Osteoblast (primary cell): ENCODE data around the gene FAM3A. TPM values are rescaled to one million over a fixed set of nuclear protein-coding genes. Genes with fewer than 3 reads are reported as not detected.
A peak's percentile ranks its signal among the peaks of the same experiment; 100 is the strongest.

Experiments
- DNase-seq: peaks from one replicate; pipeline ENCODE4 v3.0.0; 2011; ENCODE audit warnings: low spot score, mixed read lengths; ENCODE audit not compliant: insufficient read length; ENCODE audit errors: missing footprints
- H2AFZ ChIP-seq: 2 replicates; pipeline ENCODE4 v1.6.0; 2011; ENCODE audit warnings: mild to moderate bottlenecking, low read length
- H3K27ac ChIP-seq: 2 replicates; pipeline ENCODE4 v1.5.1; 2011; ENCODE audit warnings: mild to moderate bottlenecking, low read depth, low read length, moderate library complexity
- H3K27me3 ChIP-seq: 2 replicates; pipeline ENCODE4 v1.6.0; 2012; ENCODE audit warnings: mild to moderate bottlenecking, control low read depth, inconsistent platforms, low read length, moderate library complexity; ENCODE audit not compliant: insufficient read depth
- H3K36me3 ChIP-seq: 2 replicates; pipeline ENCODE4 v1.5.1; 2011; ENCODE audit warnings: mild to moderate bottlenecking, low read length, control low read depth, moderate library complexity; ENCODE audit not compliant: insufficient read depth
- H3K4me1 ChIP-seq: 2 replicates; pipeline ENCODE4 v1.5.1; 2011; ENCODE audit warnings: mild to moderate bottlenecking, low read length, control low read depth, moderate library complexity; ENCODE audit not compliant: insufficient read depth
- H3K4me2 ChIP-seq: 2 replicates; pipeline ENCODE4 v1.6.0; 2011; ENCODE audit warnings: mild to moderate bottlenecking, low read length; ENCODE audit not compliant: insufficient read depth
- H3K4me3 ChIP-seq: fragments of 200-600 bp; sonication (generic); 3 replicates; pipeline ENCODE4 v1.5.1; 2012; ENCODE audit warnings: mild to moderate bottlenecking, low read length, inconsistent platforms; ENCODE audit not compliant: insufficient read depth
- H3K79me2 ChIP-seq: 2 replicates; pipeline ENCODE4 v1.6.0; 2012; ENCODE audit warnings: mild to moderate bottlenecking, low read length, control low read depth, inconsistent platforms; ENCODE audit not compliant: insufficient read depth
- H3K9me3 ChIP-seq: 2 replicates; pipeline ENCODE4 v1.5.1; 2011; ENCODE audit warnings: low read depth, low read length, control low read depth
- H4K20me1 ChIP-seq: 2 replicates; pipeline ENCODE4 v1.6.0; 2012; ENCODE audit warnings: mild to moderate bottlenecking, low read length, control low read depth; ENCODE audit not compliant: insufficient read depth
- total RNA-seq: library from RNA; depleted of rRNA; stranded (reverse); fragments of >200 nt; gene quantifications from 2 replicates; pipeline ENCODE4 v1.2.3, GENCODE V29; 2012
- TF ChIP-seq, protein P1 (sequence below): IDR thresholded peaks from 2 replicates; pipeline ENCODE4 v1.5.1; 2011; ENCODE audit warnings: mild to moderate bottlenecking, low read depth, low read length, moderate library complexity; ENCODE audit errors: extremely low read depth

The FAM3A gene
- total RNA-seq, 1 donor: 21.4 TPM

DNA sequence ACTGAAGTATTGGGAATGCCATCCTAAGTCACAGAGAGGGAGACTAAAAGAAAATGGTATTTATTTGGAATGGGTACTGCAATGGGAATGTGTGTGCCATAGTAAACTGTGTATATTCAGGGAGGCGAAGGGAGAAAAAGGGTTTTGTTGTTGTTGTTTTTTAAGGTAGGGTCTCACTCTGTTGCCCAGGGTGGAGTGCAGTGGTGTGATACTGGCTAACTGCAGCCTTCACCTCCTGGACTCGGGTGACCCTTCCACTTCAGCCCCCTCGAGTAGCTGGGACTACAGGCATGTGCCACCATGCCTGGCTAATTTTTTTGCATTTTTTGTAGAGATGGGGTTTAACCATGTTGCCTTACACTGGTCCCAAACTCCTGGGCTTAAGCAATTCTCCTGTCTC lies 21.3 kb downstream of the FAM3A start:
- H3K9me3 ChIP-seq: no peaks in the 10 kb centered on the region
- TF ChIP-seq, protein P1, sequence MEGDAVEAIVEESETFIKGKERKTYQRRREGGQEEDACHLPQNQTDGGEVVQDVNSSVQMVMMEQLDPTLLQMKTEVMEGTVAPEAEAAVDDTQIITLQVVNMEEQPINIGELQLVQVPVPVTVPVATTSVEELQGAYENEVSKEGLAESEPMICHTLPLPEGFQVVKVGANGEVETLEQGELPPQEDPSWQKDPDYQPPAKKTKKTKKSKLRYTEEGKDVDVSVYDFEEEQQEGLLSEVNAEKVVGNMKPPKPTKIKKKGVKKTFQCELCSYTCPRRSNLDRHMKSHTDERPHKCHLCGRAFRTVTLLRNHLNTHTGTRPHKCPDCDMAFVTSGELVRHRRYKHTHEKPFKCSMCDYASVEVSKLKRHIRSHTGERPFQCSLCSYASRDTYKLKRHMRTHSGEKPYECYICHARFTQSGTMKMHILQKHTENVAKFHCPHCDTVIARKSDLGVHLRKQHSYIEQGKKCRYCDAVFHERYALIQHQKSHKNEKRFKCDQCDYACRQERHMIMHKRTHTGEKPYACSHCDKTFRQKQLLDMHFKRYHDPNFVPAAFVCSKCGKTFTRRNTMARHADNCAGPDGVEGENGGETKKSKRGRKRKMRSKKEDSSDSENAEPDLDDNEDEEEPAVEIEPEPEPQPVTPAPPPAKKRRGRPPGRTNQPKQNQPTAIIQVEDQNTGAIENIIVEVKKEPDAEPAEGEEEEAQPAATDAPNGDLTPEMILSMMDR: no peak
- no peak overlapping the region for H3K27ac ChIP-seq
- DNase-seq: no peak
- H3K4me2 ChIP-seq: no peak overlapping the region
- H3K79me2 ChIP-seq: peaks cover under 1% of the 10 kb centered on the region
- H2AFZ ChIP-seq: no peak overlapping the region
- H3K36me3 ChIP-seq: no peaks in the 10 kb centered on the region
- no peak overlapping the region for H3K4me3 ChIP-seq
- peaks cover 1% of the 10 kb centered on the region for H3K4me1 ChIP-seq
- no peaks in the 10 kb centered on the region for H3K27me3 ChIP-seq
- no peaks in the 10 kb centered on the region for H4K20me1 ChIP-seq

DNA sequence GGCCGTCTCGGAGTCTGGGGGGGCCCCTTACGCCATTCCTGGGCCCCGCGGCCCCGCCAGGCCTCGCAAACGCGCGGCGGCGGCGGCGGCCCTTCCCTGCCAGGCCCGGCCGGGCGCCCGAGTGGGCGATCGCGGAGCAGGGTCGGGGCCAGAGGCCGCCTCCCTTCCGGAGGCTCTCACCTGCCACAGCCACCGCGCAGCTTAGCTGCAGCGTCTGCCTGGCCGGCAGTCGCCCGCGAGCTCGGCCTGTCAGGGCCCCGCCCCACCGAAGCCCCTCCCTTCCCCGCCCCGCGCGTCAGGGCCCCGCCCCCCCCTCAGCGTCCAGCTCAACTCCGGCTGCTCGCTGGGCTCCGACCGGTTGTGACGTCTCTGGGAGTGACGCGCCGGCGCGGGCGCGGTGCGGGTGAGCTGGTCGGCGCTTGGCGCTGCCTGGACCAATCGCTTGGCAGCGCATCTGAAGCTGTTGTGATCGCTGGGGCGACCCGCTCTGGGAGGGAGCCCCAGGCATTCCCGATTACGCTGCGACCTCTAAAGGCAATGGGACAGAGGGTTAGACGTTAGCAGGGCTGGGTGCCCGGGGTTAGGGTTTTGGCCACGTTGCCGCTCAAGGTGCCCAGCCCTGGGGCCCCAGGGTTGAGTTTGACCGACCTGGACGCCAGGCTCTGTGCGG lies 25.5 kb downstream of the FAM3A start, which contains the start of gene SLC10A3:
SLC10A3 (minus strand) TSS at position 216 of the 670 bp plus-strand sequence. CDS start 1,689 bp downstream, outside the sequence.
- Histone ChIP-seq H3K4me1 (peaks cover 10% of the 10 kb centered on the region), H3K79me2 (peaks cover 15% of the 10 kb centered on the region), H2AFZ (peak within 1 kb of the TSS; percentile 67), H3K27me3 (no peaks in the 10 kb centered on the region), H3K36me3 (peaks cover 11% of the 10 kb centered on the region), H3K27ac (peak within 1 kb of the TSS; percentile 69), H3K4me3 (peak within 1 kb of the TSS; percentile 73), H4K20me1 (peaks cover 7% of the 10 kb centered on the region), H3K4me2 (peak within 1 kb of the TSS; percentile 84), H3K9me3 (no peaks in the 10 kb centered on the region)
- TF ChIP-seq, protein P1: no peak
- peak; percentile 100 for DNase-seq

DNA sequence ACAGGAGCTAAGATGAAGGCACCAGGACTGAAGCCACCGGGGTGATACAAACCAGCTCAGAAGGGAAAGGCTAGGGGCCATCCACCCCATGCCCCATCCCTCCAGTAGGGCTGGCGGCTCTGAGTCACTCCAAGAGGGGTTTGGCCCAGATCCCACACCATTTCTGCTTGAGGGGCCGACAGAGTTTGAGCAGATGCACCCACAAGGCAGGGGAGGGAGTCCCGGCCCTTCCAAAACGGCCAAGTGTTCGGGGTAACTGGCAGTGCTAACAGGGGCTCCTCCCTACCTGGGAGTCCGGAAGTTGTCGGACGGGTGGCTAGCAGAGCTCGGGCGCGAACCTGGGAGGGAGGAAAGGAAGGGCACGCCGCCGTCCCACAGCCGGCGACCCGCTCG lies 26.0 kb downstream of the FAM3A start:
- H3K4me1 ChIP-seq: peaks cover 10% of the 10 kb centered on the region
- peak; percentile 94 for DNase-seq
- peak overlapping the region; percentile 73 for H3K4me3 ChIP-seq
- H3K27me3 ChIP-seq: no peaks in the 10 kb centered on the region
- H4K20me1 ChIP-seq: peaks cover 7% of the 10 kb centered on the region
- H2AFZ ChIP-seq: peak overlapping the region; percentile 47
- TF ChIP-seq, protein P1: no peak
- H3K9me3 ChIP-seq: no peaks in the 10 kb centered on the region
- peaks cover 19% of the 10 kb centered on the region for H3K79me2 ChIP-seq
- H3K4me2 ChIP-seq: peak overlapping the region; percentile 84
- peaks cover 13% of the 10 kb centered on the region for H3K36me3 ChIP-seq
- peak overlapping the region; percentile 61 for H3K27ac ChIP-seq

DNA sequence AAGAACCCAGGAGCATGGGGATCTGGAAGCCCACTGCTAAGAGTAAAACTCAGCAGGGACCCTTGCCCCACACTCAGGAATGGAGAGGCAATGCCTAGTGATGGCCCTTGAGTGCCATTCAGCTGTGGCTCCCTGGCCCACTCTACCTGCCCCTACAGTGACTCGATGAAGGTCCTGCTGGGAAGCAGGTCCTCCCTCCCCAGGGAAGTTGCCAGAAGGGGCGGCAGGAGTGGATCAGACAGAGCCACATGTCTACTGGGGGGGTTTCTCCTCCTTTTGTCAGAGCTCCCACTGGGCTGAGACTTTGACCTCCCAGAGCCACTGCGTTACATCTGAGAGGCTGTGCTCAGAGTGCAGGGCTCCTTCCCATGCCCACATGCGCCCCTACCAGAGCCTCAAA lies 26.9 kb downstream of the FAM3A start:
- no peaks in the 10 kb centered on the region for H3K9me3 ChIP-seq
- H3K79me2 ChIP-seq: peaks cover 22% of the 10 kb centered on the region
- H4K20me1 ChIP-seq: peaks cover 7% of the 10 kb centered on the region
- DNase-seq: peak; percentile 58
- no peaks in the 10 kb centered on the region for H3K27me3 ChIP-seq
- peaks cover 19% of the 10 kb centered on the region for H3K36me3 ChIP-seq
- peaks cover 10% of the 10 kb centered on the region for H3K4me1 ChIP-seq
- TF ChIP-seq, protein P1: no peak
- H2AFZ ChIP-seq: no peak overlapping the region
- no peak overlapping the region for H3K27ac ChIP-seq
- peak overlapping the region; percentile 73 for H3K4me3 ChIP-seq
- H3K4me2 ChIP-seq: peak overlapping the region; percentile 84
